ENCODE results near the gene DPP10.

GRCh38 chr2:114797942-114798341 lies 355.5 kb downstream of the DPP10 start:
- TF ChIP-seq CTCF (IDR thresholded peaks at IDR 0.05) (no peak), EZH2 (IDR thresholded peaks at IDR 0.05) (no peak)

Measured in neural progenitor cell (in vitro differentiated cells).